Measurements from ENCODE around the gene PNLDC1. TPM values are rescaled to one million over a fixed set of nuclear protein-coding genes. Genes with fewer than 3 reads are reported as not detected.

The PNLDC1 gene
- total and polyA plus RNA-seq, 3 experiments from 2014 or later = 0.39 to 0.80 TPM; not detected in 1

DNA sequence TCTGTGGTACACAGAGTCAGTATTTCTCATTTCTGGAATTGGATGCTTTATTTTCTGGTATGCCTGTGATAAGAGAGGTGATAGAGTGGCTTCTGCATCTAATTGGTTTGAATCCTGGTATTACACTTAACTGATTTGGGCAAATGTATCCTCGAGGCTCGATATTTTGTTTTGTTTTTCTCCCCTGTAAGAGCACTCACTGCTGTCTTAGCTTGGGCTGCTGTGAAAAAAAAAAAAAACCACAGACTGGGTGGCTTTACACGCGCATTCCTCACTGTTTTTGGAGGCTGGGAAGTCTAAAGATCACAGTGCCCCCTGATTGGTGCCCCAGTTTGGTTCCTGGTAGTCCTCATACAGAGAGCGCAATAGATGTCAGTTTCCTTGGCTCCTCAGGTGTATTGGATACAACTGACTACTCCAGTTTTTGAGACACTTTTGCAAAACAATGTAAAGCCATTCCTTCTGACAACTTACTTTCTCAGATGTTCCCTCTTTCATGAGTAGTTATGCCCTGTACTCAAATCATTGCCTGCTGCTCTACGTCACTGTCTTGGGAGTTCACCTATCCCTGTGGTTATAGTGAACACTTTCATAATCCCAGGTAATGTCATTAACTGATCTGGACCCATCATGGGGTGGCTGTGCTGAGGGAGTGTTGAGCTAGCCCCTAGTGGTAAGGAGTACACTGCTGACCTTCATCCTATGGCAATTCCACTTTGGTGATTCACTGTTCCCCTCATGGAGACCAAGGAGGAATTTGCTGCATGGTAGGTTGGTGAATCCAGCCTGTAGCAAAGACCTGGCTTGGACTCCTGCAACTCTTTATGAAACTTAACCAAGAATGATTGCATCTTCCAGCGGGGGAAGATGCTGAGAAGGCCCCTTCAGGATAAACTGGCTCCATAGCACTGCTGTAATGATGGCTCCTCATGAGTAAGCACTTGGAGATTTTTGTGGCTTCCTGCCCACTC, 41.8 kb upstream of the PNLDC1 start:
- POLR2A ChIA-PET = interaction anchor here (1.4 kb wide), 1 partner anchor 31 kb away, joined by 4 read pairs; the partner anchor contains the start of gene TCP1

GRCh38 chr6:159759645-159760044, 40.4 kb upstream of the PNLDC1 start:
- H3K9me3 Mint-ChIP-seq = no peaks in the 10 kb centered on the region
- peak overlapping the region; percentile 1 to 99 (median 32) for H3K4me3 Mint-ChIP-seq
- H3K27me3 Mint-ChIP-seq = no peaks in the 10 kb centered on the region
- Histone ChIP-seq H3K36me3 (ENCODE audit: insufficient read depth, low read length) (peaks cover 21% of the 10 kb centered on the region), H3K4me3 (ENCODE audit: low read length) (no peak overlapping the region), H3K27ac (ENCODE audit: low read depth, low read length) (no peak overlapping the region), H3K27me3 (ENCODE audit: insufficient read depth, low read length, poor library complexity, severe bottlenecking) (no peaks in the 10 kb centered on the region), H3K4me1 (ENCODE audit: insufficient read depth, low read length) (peaks cover 17% of the 10 kb centered on the region), H3K9me3 (ENCODE audit: low read length) (no peaks in the 10 kb centered on the region)
- DNase-seq = no peak
- ChIA-PET CTCF (interaction anchor here (6.1 kb wide), 1 partner anchor 68 kb away, joined by 25 read pairs; the partner anchor contains the start of gene SOD2), POLR2A (interaction anchor here (0.8 to 2.5 kb wide), 3 partner anchors 30 to 32 kb away, joined by 4 to 18 read pairs (median 8); partner anchors contain the start of genes TCP1 and WTAP)
- H3K27ac Mint-ChIP-seq = peak overlapping the region in 7 of 8 donors; percentile 17 to 98 (median 64)
- H3K4me1 Mint-ChIP-seq = peaks cover 21 to 41% (median 24%) of the 10 kb centered on the region in 3 donors
- peaks cover 5 to 58% (median 13%) of the 10 kb centered on the region in 3 donors for H3K36me3 Mint-ChIP-seq

More for the DNA sequence above, 41.8 kb upstream of the PNLDC1 start:
- H3K9me3 ChIP-seq (ENCODE audit: low read length) = no peaks in the 10 kb centered on the region
- no peak overlapping the region for H3K27ac ChIP-seq (ENCODE audit: low read depth, low read length)
- H3K36me3 ChIP-seq (ENCODE audit: insufficient read depth, low read length) = peaks cover 30% of the 10 kb centered on the region
- H3K4me3 ChIP-seq (ENCODE audit: low read length) = no peak overlapping the region
- no peaks in the 10 kb centered on the region for H3K27me3 Mint-ChIP-seq
- H3K4me1 ChIP-seq (ENCODE audit: insufficient read depth, low read length) = peaks cover 17% of the 10 kb centered on the region
- H3K4me3 Mint-ChIP-seq = peak overlapping the region in 3 of 7 donors; percentile 29 to 46 (median 42)
- CTCF ChIA-PET = no interaction called here
- no peaks in the 10 kb centered on the region for H3K9me3 Mint-ChIP-seq
- H3K36me3 Mint-ChIP-seq = peaks cover 5 to 67% (median 13%) of the 10 kb centered on the region in 3 donors
- H3K27me3 ChIP-seq (ENCODE audit: insufficient read depth, low read length, poor library complexity, severe bottlenecking) = no peaks in the 10 kb centered on the region
- H3K4me1 Mint-ChIP-seq = peaks cover 22 to 47% (median 24%) of the 10 kb centered on the region in 3 donors
- DNase-seq = no peak
- peak overlapping the region in 7 of 8 donors; percentile 17 to 90 (median 61) for H3K27ac Mint-ChIP-seq

DNA sequence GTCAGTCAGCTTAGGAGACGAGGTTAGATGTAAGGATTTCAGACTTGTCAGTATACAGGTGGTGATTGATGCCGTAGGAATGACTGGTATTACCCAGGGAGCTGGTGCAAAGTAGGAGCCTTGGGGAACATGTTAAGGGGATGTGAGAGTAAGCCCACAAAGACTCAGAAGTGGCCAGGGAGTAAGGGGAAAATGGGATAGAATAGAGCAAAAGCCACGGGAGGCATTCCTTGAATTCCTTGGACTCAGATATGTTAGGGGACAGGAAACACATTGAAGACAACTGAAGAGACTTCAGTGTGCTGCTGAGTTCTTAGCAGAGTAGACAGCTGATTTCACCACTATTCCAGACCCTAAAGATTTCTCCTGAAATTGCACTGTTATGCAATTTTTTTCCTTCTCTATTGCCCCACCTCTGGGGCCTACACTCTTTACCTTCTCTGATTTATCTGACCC, 39.4 kb upstream of the PNLDC1 start:
- DNase-seq = no peak
- Histone ChIP-seq H3K36me3 (ENCODE audit: insufficient read depth, low read length) (peaks cover 16% of the 10 kb centered on the region), H3K9me3 (ENCODE audit: low read length) (no peaks in the 10 kb centered on the region), H3K27ac (ENCODE audit: low read depth, low read length) (peak overlapping the region; percentile 99), H3K27me3 (ENCODE audit: insufficient read depth, low read length, poor library complexity, severe bottlenecking) (no peaks in the 10 kb centered on the region), H3K4me3 (ENCODE audit: low read length) (peak overlapping the region; percentile 96), H3K4me1 (ENCODE audit: insufficient read depth, low read length) (peaks cover 17% of the 10 kb centered on the region)
- no peaks in the 10 kb centered on the region for H3K27me3 Mint-ChIP-seq
- H3K4me1 Mint-ChIP-seq = peaks cover 21 to 36% (median 24%) of the 10 kb centered on the region in 3 donors
- no peaks in the 10 kb centered on the region for H3K9me3 Mint-ChIP-seq
- CTCF ChIA-PET = interaction anchor here (0.8 to 6.1 kb wide), 6 partner anchors 9 to 103 kb away, joined by 3 to 25 read pairs (median 4); partner anchors contain the start of gene SOD2
- H3K36me3 Mint-ChIP-seq = peaks cover 0 to 53% (median 11%) of the 10 kb centered on the region in 3 donors
- POLR2A ChIA-PET = interaction anchor here (0.6 to 4.7 kb wide), 6 partner anchors 28 to 69 kb away, joined by 3 to 76 read pairs (median 13); partner anchors contain the start of genes MRPL18, TCP1 and WTAP
- peak overlapping the region; percentile 92 to 99 (median 96) for H3K4me3 Mint-ChIP-seq
- H3K27ac Mint-ChIP-seq = peak overlapping the region; percentile 74 to 99 (median 98)

DNA sequence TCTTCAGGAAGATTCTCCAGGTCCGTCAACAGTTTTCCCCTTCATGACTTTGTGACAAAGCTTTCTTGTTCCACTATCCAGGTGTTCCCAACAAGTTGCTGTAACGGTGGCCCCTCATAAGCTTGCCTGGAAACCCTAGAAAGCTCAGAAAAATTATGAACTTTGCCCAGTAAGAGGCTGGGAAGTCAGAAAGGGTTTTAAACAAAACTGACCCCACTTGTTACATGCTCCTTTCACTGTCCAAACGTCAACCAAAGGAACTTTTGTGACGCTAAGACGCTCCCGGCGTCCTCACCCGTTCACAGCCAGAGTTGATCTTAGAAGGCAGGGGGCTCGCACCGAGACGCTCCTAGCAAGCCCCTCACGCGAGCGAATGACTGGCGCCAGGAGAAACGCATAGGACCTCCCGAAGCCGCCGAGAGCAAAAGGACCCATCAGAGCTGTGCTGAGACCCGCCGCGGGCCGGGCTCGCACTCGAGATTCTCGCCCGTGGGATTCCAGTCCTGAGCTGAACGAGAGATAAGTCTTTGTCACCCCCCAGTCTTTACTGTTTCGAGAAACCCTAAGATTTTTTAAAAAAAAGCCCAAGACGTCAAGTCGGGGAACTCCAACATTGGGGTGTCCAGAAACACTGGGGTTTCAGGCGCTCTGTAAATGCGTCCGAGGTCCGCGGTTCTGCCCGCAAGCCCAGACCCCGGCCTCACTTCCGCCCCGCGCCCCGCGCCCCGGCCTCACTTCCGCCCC, 38.8 kb upstream of the PNLDC1 start:
- Histone ChIP-seq H3K4me3 (ENCODE audit: low read length) (peak overlapping the region; percentile 96), H3K27ac (ENCODE audit: low read depth, low read length) (peak overlapping the region; percentile 99), H3K9me3 (ENCODE audit: low read length) (no peaks in the 10 kb centered on the region), H3K27me3 (ENCODE audit: insufficient read depth, low read length, poor library complexity, severe bottlenecking) (no peaks in the 10 kb centered on the region), H3K4me1 (ENCODE audit: insufficient read depth, low read length) (peaks cover 17% of the 10 kb centered on the region), H3K36me3 (ENCODE audit: insufficient read depth, low read length) (peaks cover 11% of the 10 kb centered on the region)
- H3K9me3 Mint-ChIP-seq = no peaks in the 10 kb centered on the region
- H3K4me3 Mint-ChIP-seq = peak overlapping the region; percentile 92 to 99 (median 96)
- CTCF ChIA-PET = interaction anchor here (0.9 to 6.1 kb wide), 7 partner anchors 9 to 103 kb away, joined by 3 to 25 read pairs (median 4); partner anchors contain the start of genes MRPL18 and SOD2
- peaks cover 0 to 53% (median 11%) of the 10 kb centered on the region in 3 donors for H3K36me3 Mint-ChIP-seq
- peak overlapping the region; percentile 74 to 99 (median 98) for H3K27ac Mint-ChIP-seq
- peaks cover 22 to 36% (median 27%) of the 10 kb centered on the region in 3 donors for H3K4me1 Mint-ChIP-seq
- H3K27me3 Mint-ChIP-seq = no peaks in the 10 kb centered on the region
- POLR2A ChIA-PET = interaction anchor here (0.6 to 4.7 kb wide), 6 partner anchors 25 to 69 kb away, joined by 3 to 76 read pairs (median 13); partner anchors contain the start of genes MRPL18, TCP1 and WTAP
- DNase-seq = no peak

DNA sequence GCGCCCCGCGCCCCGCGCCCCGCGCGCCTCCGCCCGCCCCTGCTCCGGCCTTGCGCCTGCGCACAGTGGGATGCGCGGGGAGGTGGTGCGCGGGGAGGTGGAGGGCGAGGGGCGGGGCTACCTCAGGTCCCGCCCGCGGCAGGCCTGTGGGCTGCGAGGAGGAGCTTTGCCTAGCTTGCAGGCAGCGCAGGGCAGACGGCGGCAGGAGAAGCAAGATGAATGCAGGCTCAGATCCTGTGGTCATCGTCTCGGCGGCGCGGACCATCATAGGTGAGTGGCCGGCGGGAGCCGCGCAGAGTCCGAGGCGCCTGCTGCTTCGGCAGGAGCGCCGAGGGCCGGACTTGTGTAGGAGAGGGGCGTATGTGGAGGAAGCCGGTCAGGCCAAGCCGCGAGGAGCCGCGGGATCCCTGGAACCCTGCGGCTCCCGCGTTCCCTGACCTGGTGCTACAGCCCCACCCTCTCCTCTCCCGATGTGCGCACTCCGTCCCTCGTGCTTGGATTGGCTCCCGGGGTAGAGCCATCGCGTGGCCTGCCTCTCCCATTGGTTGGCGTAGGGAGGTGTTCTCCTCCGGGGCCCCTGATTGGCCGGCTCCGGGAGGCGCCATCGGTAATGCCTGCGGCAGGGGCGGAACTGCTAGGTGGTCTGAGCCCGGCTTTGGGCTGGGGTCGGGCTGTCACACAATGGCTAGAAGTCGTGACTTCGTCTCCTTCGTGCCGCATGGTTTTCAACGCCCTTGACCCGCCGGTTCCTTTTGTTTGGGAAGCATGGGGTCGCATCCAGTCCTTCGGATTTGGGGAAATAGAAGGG, 38.0 kb upstream of the PNLDC1 start, which contains the start of gene ACAT2:
TSS of gene ACAT2 (plus strand) at position 173 of the 808 bp plus-strand sequence. CDS start at position 216, 43 bp downstream.
- peaks cover 10% of the 10 kb centered on the region for H3K36me3 ChIP-seq (ENCODE audit: insufficient read depth, low read length)
- peak; percentile 91 to 95 (median 91) for DNase-seq
- Mint-ChIP-seq H3K4me3 (peak within 1 kb of the TSS; percentile 92 to 99 (median 96)), H3K27ac (peak within 1 kb of the TSS; percentile 74 to 99 (median 98)), H3K27me3 (no peaks in the 10 kb centered on the region), H3K9me3 (no peaks in the 10 kb centered on the region), H3K36me3 (peaks cover 0 to 54% (median 13%) of the 10 kb centered on the region in 3 donors), H3K4me1 (peaks cover 22 to 36% (median 27%) of the 10 kb centered on the region in 3 donors)
- H3K27me3 ChIP-seq (ENCODE audit: insufficient read depth, low read length, poor library complexity, severe bottlenecking) = no peaks in the 10 kb centered on the region
- no peaks in the 10 kb centered on the region for H3K9me3 ChIP-seq (ENCODE audit: low read length)
- H3K27ac ChIP-seq (ENCODE audit: low read depth, low read length) = peak within 1 kb of the TSS; percentile 99
- H3K4me3 ChIP-seq (ENCODE audit: low read length) = peak within 1 kb of the TSS; percentile 96
- CTCF ChIA-PET = interaction anchor here (1.1 to 6.1 kb wide), 5 partner anchors 10 to 70 kb away, joined by 3 to 25 read pairs (median 4); partner anchors contain the start of genes MRPL18 and SOD2
- H3K4me1 ChIP-seq (ENCODE audit: insufficient read depth, low read length) = peaks cover 17% of the 10 kb centered on the region
- POLR2A ChIA-PET = interaction anchor here (0.5 to 4.7 kb wide), 7 partner anchors 21 to 70 kb away, joined by 3 to 76 read pairs (median 8); partner anchors contain the start of genes MRPL18, TCP1 and WTAP

- Mint-ChIP-seq H3K4me1 (peaks cover 22 to 34% (median 27%) of the 10 kb centered on the region in 3 donors), H3K4me3 (peak overlapping the region; percentile 92 to 99 (median 96)), H3K36me3 (peaks cover 0 to 56% (median 18%) of the 10 kb centered on the region in 3 donors), H3K27me3 (no peaks in the 10 kb centered on the region), H3K9me3 (no peaks in the 10 kb centered on the region), H3K27ac (peak overlapping the region; percentile 74 to 99 (median 98))
- Histone ChIP-seq H3K4me1 (ENCODE audit: insufficient read depth, low read length) (peaks cover 17% of the 10 kb centered on the region), H3K36me3 (ENCODE audit: insufficient read depth, low read length) (peaks cover 14% of the 10 kb centered on the region), H3K27ac (ENCODE audit: low read depth, low read length) (peak overlapping the region; percentile 99), H3K27me3 (ENCODE audit: insufficient read depth, low read length, poor library complexity, severe bottlenecking) (no peaks in the 10 kb centered on the region), H3K4me3 (ENCODE audit: low read length) (peak overlapping the region; percentile 94), H3K9me3 (ENCODE audit: low read length) (no peaks in the 10 kb centered on the region)
- DNase-seq = peak in 4 of 5 donors; percentile 16 to 61 (median 31)
- CTCF ChIA-PET = interaction anchor here (1.1 to 6.1 kb wide), 2 partner anchors 31 to 71 kb away, joined by 3 to 25 read pairs; partner anchors contain the start of gene SOD2
- POLR2A ChIA-PET = interaction anchor here (0.6 to 4.7 kb wide), 3 partner anchors 27 to 72 kb away, joined by 3 to 76 read pairs (median 9); partner anchors contain the start of genes MRPL18 and TCP1
Observed at GRCh38 chr6:159762681-159763293, 37.3 kb upstream of the PNLDC1 start.

Data from CD8-positive, alpha-beta memory T cell (primary cell).